Calu3 (cell line): Measurements from ENCODE around the gene TNF. TPM values are rescaled to one million over a fixed set of nuclear protein-coding genes. Genes with fewer than 3 reads are reported as not detected.

Experiments used
- BruUV-seq: library from RNA; stranded (reverse); fragments of 400-500 nt; replicated peaks from 2 replicates; lab custom pipeline; 2021; lab: Mats Ljungman, UMichigan
- CTCF ChIA-PET: fragments of 300-600 bp; sonication (Branson Sonifier 250); formaldehyde crosslinking; loops from one replicate; lab custom pipeline; 2022; ENCODE audit warnings: antibody characterized with exemption; lab: Charles Lee
- DNase-seq: peaks from one replicate; pipeline ENCODE4 v3.0.0; 2022
- H3K27ac Mint-ChIP-seq: one replicate; pipeline ENCODE4 v1.8.0; 2022; ENCODE audit warnings: mixed read lengths; ENCODE audit not compliant: unreplicated experiment
- H3K27me3 Mint-ChIP-seq: one replicate; pipeline ENCODE4 v1.8.0; 2022; ENCODE audit warnings: mixed read lengths; ENCODE audit not compliant: unreplicated experiment
- H3K36me3 Mint-ChIP-seq: one replicate; pipeline ENCODE4 v1.8.0; 2022; ENCODE audit warnings: mild to moderate bottlenecking, moderate library complexity, mixed read lengths; ENCODE audit not compliant: insufficient read depth, unreplicated experiment
- H3K4me1 Mint-ChIP-seq: one replicate; pipeline ENCODE4 v1.8.0; 2022; ENCODE audit warnings: mild to moderate bottlenecking, low read depth, mixed read lengths; ENCODE audit not compliant: unreplicated experiment
- H3K4me3 Mint-ChIP-seq: one replicate; pipeline ENCODE4 v1.8.0; 2022; ENCODE audit warnings: mild to moderate bottlenecking, low read depth, moderate library complexity, mixed read lengths; ENCODE audit not compliant: unreplicated experiment
- H3K9me3 Mint-ChIP-seq: one replicate; pipeline ENCODE4 v1.8.0; 2022; ENCODE audit warnings: low read depth, mixed read lengths; ENCODE audit not compliant: unreplicated experiment
- CTCF ChIP-seq: fragments of 200-600 bp; IDR thresholded peaks from one replicate; pipeline ENCODE4 v1.8.0; 2022; ENCODE audit warnings: antibody characterized with exemption; ENCODE audit not compliant: unreplicated experiment
- intact Hi-C: fragments of 100-400 bp; cut with micrococcal nuclease; formaldehyde crosslinking; loops from one replicate; pipeline ENCODE4 v1.10.0; 2022; ENCODE audit not compliant: unreplicated experiment
- total RNA-seq: library from RNA; stranded (reverse); gene quantifications from 2 replicates; pipeline ENCODE4 v1.2.3, GENCODE V29; 2022

TNF gene
- total RNA-seq, 1 experiment from 2014 or later, result 0.68 TPM

- DNase-seq, result no peak
- Mint-ChIP-seq H3K36me3 (peaks cover 65% of the 10 kb centered on the region), H3K9me3 (no peaks in the 10 kb centered on the region), H3K4me3 (no peak overlapping the region), H3K27ac (peak overlapping the region; percentile 22), H3K27me3 (no peaks in the 10 kb centered on the region), H3K4me1 (peaks cover 32% of the 10 kb centered on the region)
- no TSS peak for BruUV-seq
- CTCF ChIA-PET, result interaction anchor here (0.6 to 1.8 kb wide), 2 partner anchors 9 to 12 kb away, joined by 3 to 11 read pairs; partner anchors contain the start of gene DDX39B
- no peak for TF ChIP-seq CTCF
- intact Hi-C loops, result no loop called here
Observed at GRCh38 chr6:31529329-31530150, 45.8 kb upstream of the TNF start.

- TSS peak; percentile 1 for BruUV-seq
- H3K4me3 Mint-ChIP-seq, result no peak overlapping the region
- H3K9me3 Mint-ChIP-seq, result no peaks in the 10 kb centered on the region
- TF ChIP-seq CTCF, result no peak
- H3K4me1 Mint-ChIP-seq, result peaks cover 37% of the 10 kb centered on the region
- peak overlapping the region; percentile 22 for H3K27ac Mint-ChIP-seq
- CTCF ChIA-PET, result interaction anchor here (0.7 kb wide), 1 partner anchor 21 kb away, joined by 6 read pairs; no protein-coding TSS in a partner anchor
- no peak for DNase-seq
- H3K27me3 Mint-ChIP-seq, result no peaks in the 10 kb centered on the region
- H3K36me3 Mint-ChIP-seq, result peaks cover 76% of the 10 kb centered on the region
- intact Hi-C loops, result no loop called here
Observed at GRCh38 chr6:31530659-31531058, 44.7 kb upstream of the TNF start.

GRCh38 chr6:31531162-31531561 lies 44.2 kb upstream of the TNF start:
- no peak for DNase-seq
- no peaks in the 10 kb centered on the region for H3K27me3 Mint-ChIP-seq
- no TSS peak for BruUV-seq
- CTCF ChIA-PET, result interaction anchor here (0.7 kb wide), 1 partner anchor 20 kb away, joined by 6 read pairs; no protein-coding TSS in a partner anchor
- no peak overlapping the region for H3K27ac Mint-ChIP-seq
- H3K9me3 Mint-ChIP-seq, result no peaks in the 10 kb centered on the region
- TF ChIP-seq CTCF, result no peak
- H3K4me1 Mint-ChIP-seq, result peaks cover 37% of the 10 kb centered on the region
- H3K4me3 Mint-ChIP-seq, result no peak overlapping the region
- peaks cover 81% of the 10 kb centered on the region for H3K36me3 Mint-ChIP-seq
- intact Hi-C loops, result no loop called here

- Mint-ChIP-seq H3K36me3 (peaks cover 90% of the 10 kb centered on the region), H3K9me3 (no peaks in the 10 kb centered on the region), H3K4me3 (no peak overlapping the region), H3K27me3 (no peaks in the 10 kb centered on the region), H3K4me1 (peaks cover 38% of the 10 kb centered on the region), H3K27ac (peak overlapping the region; percentile 72)
- DNase-seq, result no peak
- CTCF ChIA-PET, result no interaction called here
- no TSS peak for BruUV-seq
- intact Hi-C loops, result no loop called here
- TF ChIP-seq CTCF, result no peak
Observed at GRCh38 chr6:31531771-31532643, 43.4 kb upstream of the TNF start.
